Measurements from ENCODE around the gene CEBPZ.

The CEBPZ gene

DNA sequence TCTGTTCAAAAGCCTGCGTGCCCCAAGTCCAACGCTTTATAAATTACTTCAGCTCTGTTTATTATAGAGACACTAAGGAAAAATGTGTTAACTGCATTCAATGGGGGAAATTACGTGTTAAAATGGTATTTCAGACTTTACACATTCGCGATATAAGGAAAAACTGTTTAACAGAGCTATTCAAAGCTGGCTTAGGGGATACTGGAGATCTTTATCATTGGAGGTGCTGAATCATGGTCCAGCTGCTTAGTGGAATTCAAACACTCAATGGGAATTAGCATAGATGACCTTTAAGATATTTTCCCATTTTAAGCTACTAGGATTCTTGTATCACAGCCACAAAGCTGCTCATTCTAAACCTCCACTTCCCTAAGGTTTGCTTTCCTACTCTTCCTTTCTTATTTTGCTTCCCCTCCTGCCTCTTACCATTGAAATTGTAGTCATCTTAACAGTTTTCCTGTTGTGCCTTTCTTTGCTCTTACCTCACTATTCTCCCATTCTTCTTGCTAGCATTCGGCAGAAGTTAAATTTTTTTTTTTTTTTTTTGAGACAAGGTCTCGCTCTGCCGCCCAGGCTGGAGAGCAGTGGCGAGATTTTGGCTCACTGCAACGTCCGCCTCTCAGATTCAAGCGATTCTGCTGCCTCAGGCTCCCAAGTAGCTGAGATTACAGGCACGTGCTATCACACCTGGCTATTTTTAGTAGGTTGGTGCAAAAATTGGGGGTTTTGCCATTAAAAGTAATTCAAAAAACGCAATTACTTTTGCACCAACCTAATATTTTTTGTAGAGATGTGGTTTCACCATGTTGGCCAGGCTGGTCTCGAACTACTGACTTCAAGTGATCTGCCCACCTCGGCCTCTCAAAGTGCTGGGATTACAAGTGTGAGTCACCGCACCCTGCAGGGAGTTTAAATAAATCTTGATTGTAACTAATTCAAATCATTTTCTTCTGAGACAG lies 49.4 kb downstream of the CEBPZ start:
- intact Hi-C loops (cut with micrococcal nuclease), result no loop called here
- Mint-ChIP-seq H3K9me3 (no peaks in the 10 kb centered on the region), H3K27me3 (peaks cover 16% of the 10 kb centered on the region), H3K27ac (peak overlapping the region; percentile 31), H3K4me1 (ENCODE audit: low read depth) (peaks cover 12% of the 10 kb centered on the region), H3K4me3 (no peak overlapping the region), H3K36me3 (ENCODE audit: low read depth) (no peaks in the 10 kb centered on the region)

GRCh38 chr2:37180640-37181039 lies 50.8 kb downstream of the CEBPZ start:
- intact Hi-C loops (cut with micrococcal nuclease), result no loop called here
- Mint-ChIP-seq H3K4me3 (no peak overlapping the region), H3K4me1 (ENCODE audit: low read depth) (peaks cover 12% of the 10 kb centered on the region), H3K9me3 (no peaks in the 10 kb centered on the region), H3K27ac (peak overlapping the region; percentile 74), H3K36me3 (ENCODE audit: low read depth) (no peaks in the 10 kb centered on the region), H3K27me3 (peaks cover 12% of the 10 kb centered on the region)

DNA sequence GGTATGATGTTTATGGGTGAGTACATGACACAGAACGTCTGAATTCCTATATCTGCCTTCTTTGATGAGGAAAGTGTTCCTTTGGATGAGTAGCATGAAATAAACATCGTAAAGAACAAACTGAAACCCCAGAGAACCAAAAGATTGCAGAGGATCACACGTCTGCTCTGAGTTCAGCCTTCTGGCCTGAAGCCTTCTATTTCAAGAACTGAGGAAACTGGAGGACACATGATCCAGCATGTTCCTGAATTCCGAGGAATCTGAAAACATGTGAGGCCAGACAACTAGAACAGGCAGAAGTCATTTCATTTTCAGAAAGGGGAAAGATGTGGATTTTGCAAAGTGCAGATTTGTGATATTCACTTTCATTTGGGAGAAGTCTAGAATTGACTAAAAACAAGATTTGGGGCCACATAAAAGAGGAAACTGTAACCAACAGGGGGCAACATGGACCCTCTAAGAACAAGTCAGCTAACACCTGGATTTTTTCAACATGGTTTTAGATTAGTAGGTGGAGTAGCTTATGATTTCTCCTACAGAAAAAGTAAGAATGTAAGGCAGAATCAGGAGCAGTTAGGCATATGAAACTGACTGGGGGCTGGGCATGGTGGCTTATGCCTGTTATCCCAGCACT lies 51.3 kb downstream of the CEBPZ start:
- no peaks in the 10 kb centered on the region for H3K36me3 Mint-ChIP-seq (ENCODE audit: low read depth)
- H3K27ac Mint-ChIP-seq, result peak overlapping the region; percentile 74
- peaks cover 12% of the 10 kb centered on the region for H3K27me3 Mint-ChIP-seq
- peaks cover 12% of the 10 kb centered on the region for H3K4me1 Mint-ChIP-seq (ENCODE audit: low read depth)
- no peaks in the 10 kb centered on the region for H3K9me3 Mint-ChIP-seq
- intact Hi-C loops (cut with micrococcal nuclease), result no loop called here
- peak overlapping the region; percentile 2 for H3K4me3 Mint-ChIP-seq

DNA sequence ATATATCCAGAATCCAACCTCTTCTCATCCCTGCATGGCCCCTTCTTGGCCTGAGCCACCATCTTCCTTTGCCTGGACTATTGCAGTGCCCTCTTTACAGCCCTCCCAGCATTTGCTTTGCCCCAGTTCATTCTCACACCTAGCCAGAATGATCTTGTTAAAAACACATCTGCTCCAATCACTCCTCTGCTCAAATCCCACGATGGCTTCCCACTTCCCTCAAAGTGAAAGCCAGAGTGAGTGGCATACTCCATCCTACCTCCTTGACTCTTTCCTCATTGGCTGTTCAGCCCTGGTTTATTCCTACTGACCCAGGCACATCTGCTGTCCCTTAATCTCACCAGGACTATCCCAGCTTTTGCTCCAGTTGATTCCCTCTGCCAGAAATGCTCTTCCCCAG lies 57.7 kb downstream of the CEBPZ start:
- Mint-ChIP-seq H3K27me3 (no peaks in the 10 kb centered on the region), H3K9me3 (no peaks in the 10 kb centered on the region), H3K4me3 (no peak overlapping the region), H3K4me1 (ENCODE audit: low read depth) (no peaks in the 10 kb centered on the region), H3K36me3 (ENCODE audit: low read depth) (no peaks in the 10 kb centered on the region), H3K27ac (no peak overlapping the region)
- intact Hi-C loops (cut with micrococcal nuclease), result no loop called here

GRCh38 chr2:37171624-37171950 lies 59.8 kb downstream of the CEBPZ start:
- Mint-ChIP-seq H3K9me3 (peaks cover under 1% of the 10 kb centered on the region), H3K27me3 (no peaks in the 10 kb centered on the region), H3K36me3 (ENCODE audit: low read depth) (no peaks in the 10 kb centered on the region), H3K27ac (no peak overlapping the region), H3K4me3 (no peak overlapping the region), H3K4me1 (ENCODE audit: low read depth) (peaks cover 4% of the 10 kb centered on the region)
- intact Hi-C loops (cut with micrococcal nuclease), result no loop called here

DNA sequence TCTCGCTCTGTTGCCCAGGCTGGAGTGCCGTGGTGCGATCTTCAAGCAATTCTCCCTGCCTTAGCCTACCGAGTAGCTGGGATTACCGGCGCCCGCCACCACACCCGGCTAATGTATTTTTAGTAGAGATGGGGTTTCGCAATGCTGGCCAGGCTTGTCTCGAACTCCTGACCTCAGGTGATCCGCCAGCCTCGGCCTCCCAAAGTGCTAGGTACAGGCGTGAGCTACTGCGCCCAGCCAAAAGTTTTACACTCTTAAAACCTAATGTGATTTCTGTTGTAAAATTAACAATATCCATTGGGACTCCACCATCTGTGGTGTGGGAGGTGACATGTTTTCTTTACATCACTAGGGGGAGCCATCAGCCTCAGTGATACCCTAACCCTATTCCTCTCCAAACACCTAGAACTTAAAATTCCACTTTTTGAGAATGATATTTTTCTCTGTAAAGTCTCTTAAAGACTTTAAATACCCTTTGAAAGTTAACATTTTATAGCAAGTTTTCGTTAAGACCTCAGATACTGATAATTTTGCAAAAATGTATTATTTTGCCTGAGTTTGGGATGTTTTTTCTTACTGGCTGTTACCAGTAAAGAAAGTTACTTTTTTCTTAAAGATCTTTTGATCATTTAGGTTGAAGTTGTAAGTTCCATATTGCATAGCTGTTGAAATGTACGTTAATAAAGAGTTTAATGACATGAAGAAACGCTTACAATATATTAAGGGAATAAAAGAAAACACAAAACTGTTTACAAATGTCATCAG lies 63.0 kb downstream of the CEBPZ start:
- Mint-ChIP-seq H3K4me3 (no peak overlapping the region), H3K4me1 (ENCODE audit: low read depth) (peaks cover 4% of the 10 kb centered on the region), H3K27me3 (no peaks in the 10 kb centered on the region), H3K9me3 (peaks cover 24% of the 10 kb centered on the region), H3K36me3 (ENCODE audit: low read depth) (peaks cover 7% of the 10 kb centered on the region), H3K27ac (no peak overlapping the region)
- intact Hi-C loops (cut with micrococcal nuclease), result loop anchor here (2.0 kb wide), 1 partner anchor 62 kb away; the partner anchor contains the start of genes CEBPZ and NDUFAF7

- Mint-ChIP-seq H3K4me1 (ENCODE audit: low read depth) (peaks cover 4% of the 10 kb centered on the region), H3K9me3 (peaks cover 24% of the 10 kb centered on the region), H3K36me3 (ENCODE audit: low read depth) (peaks cover 7% of the 10 kb centered on the region), H3K27ac (no peak overlapping the region), H3K27me3 (no peaks in the 10 kb centered on the region), H3K4me3 (no peak overlapping the region)
- intact Hi-C loops (cut with micrococcal nuclease), result loop anchor here (2.0 kb wide), 1 partner anchor 63 kb away; the partner anchor contains the start of genes CEBPZ and NDUFAF7
These were observed 63.7 kb downstream of the CEBPZ start for GRCh38 chr2:37167636-37168180.

- intact Hi-C loops (cut with micrococcal nuclease), result no loop called here
- H3K4me1 Mint-ChIP-seq (ENCODE audit: low read depth), result peaks cover 4% of the 10 kb centered on the region
These were observed 66.6 kb downstream of the CEBPZ start for GRCh38 chr2:37164757-37165156.

DNA sequence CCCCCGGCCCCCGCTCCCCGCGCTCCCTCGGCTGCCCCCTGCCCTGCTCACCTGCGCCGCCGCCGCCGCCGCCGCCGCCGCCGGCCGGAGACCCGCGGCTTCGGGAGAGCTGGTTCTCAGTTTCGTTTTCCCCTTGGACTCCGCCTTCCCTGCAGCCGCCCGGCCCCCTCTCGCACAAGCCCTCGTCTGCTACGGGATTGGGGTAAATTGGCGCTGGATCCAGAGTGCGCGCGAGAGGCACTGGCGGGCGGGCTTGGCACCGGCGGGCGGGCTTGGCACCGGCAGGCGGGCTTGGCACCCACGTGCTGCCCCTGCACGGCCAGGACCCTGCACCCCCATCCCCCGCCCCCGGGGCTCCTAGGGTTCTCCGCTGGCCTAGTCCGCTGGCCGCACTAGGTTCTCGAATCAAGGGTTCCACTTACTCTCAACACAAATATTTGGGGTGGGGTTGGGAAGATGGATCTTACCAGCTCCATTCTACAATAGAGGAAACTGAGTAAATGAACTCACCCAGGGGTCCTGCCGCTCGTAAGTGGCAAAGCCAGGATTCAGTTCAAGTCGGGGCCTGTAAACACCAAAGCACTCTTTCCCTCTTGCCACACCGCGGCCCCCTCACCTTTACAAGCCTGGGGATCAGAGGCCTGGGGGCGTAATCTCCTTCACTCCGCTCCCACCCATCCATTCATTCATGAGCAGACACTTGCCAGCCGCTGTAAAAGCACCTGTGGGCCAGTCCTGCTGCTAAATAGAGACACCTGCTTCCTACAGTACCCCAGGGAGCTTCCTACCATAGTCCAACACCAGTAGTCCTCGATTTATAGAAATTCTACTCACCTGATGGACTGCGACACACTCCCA lies 74.3 kb downstream of the CEBPZ start, which contains the start of gene EIF2AK2:
TSS of gene EIF2AK2 (minus strand) at position 124 of the 858 bp plus-strand sequence. CDS start 9,174 bp downstream, outside the sequence.
- H3K4me1 Mint-ChIP-seq (ENCODE audit: low read depth), result peaks cover 44% of the 10 kb centered on the region
- intact Hi-C loops (cut with micrococcal nuclease), result no loop called here
- no peaks in the 10 kb centered on the region for H3K9me3 Mint-ChIP-seq
- H3K27me3 Mint-ChIP-seq, result no peaks in the 10 kb centered on the region
- peak within 1 kb of the TSS; percentile 89 for H3K4me3 Mint-ChIP-seq
- H3K27ac Mint-ChIP-seq, result peak within 1 kb of the TSS; percentile 88
- peaks cover 31% of the 10 kb centered on the region for H3K36me3 Mint-ChIP-seq (ENCODE audit: low read depth)

More at GRCh38 chr2:37164757-37165156, 66.6 kb downstream of the CEBPZ start:
- Mint-ChIP-seq H3K27me3 (no peaks in the 10 kb centered on the region), H3K27ac (no peak overlapping the region), H3K9me3 (peaks cover 24% of the 10 kb centered on the region), H3K36me3 (ENCODE audit: low read depth) (peaks cover 7% of the 10 kb centered on the region), H3K4me3 (no peak overlapping the region)

DNA sequence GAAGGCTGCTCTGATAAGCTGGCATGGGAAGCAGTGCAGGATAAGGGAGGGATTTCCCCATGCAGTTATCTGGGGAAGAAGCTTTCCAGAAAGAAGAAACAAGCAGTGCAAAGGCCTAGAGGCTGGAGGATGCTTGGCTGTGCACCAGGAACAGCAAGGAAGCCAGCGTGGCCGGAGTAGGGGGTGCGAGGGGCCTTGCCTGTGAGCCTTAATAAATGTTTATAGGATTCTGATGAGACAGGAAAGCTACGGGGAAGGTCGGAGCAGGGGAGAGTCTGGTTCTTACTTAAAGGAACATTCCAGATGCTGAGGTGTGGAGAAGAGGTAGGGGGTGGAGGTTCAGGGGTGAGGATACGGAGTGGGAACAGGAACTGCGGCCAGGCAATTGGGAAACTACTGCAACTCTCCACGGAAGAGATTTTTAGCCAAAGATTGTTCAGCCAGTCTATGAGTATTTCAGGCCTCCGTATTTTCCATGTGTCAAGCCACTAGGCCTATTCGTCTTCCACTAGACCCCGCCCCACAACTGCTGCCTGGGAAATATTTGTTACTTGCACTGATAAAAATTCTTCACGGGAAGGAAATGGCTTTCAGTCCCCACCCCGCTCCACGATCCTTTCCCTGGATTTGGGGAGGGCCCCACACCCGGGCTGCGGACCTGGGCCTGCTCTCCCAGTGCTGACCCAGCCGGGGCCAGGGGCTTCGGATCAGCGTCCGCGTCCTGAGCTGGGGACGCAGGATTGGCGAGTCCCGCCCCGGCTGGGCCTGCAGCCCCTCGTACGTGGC lies 75.1 kb downstream of the CEBPZ start:
- peaks cover 39% of the 10 kb centered on the region for H3K36me3 Mint-ChIP-seq (ENCODE audit: low read depth)
- peaks cover 44% of the 10 kb centered on the region for H3K4me1 Mint-ChIP-seq (ENCODE audit: low read depth)
- intact Hi-C loops (cut with micrococcal nuclease), result no loop called here
- no peaks in the 10 kb centered on the region for H3K9me3 Mint-ChIP-seq
- H3K4me3 Mint-ChIP-seq, result peak overlapping the region; percentile 89
- peak overlapping the region; percentile 88 for H3K27ac Mint-ChIP-seq
- no peaks in the 10 kb centered on the region for H3K27me3 Mint-ChIP-seq

DNA sequence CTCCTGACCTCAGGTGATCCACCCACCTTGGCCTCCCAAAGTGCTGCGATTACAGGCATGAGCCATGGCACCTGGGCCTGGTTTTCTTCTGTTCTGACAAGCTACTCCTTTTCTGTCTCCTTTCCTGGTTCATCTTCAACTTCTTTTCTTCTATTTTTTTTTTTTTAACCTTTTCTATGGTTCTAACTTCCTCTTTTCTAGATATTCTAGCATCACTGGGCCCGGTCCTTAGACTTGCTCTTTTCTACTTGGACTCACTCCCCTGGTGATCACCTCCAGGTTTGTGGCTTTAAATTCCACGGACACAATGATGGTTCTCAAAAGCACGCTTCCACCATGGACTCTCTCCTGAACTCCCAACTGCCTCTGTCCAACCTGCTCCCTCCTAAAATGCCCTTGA lies 76.6 kb downstream of the CEBPZ start:
- peaks cover 46% of the 10 kb centered on the region for H3K4me1 Mint-ChIP-seq (ENCODE audit: low read depth)
- intact Hi-C loops (cut with micrococcal nuclease), result no loop called here
- peak overlapping the region; percentile 6 for H3K27ac Mint-ChIP-seq
- no peaks in the 10 kb centered on the region for H3K27me3 Mint-ChIP-seq
- H3K9me3 Mint-ChIP-seq, result no peaks in the 10 kb centered on the region
- H3K36me3 Mint-ChIP-seq (ENCODE audit: low read depth), result peaks cover 39% of the 10 kb centered on the region
- H3K4me3 Mint-ChIP-seq, result no peak overlapping the region

DNA sequence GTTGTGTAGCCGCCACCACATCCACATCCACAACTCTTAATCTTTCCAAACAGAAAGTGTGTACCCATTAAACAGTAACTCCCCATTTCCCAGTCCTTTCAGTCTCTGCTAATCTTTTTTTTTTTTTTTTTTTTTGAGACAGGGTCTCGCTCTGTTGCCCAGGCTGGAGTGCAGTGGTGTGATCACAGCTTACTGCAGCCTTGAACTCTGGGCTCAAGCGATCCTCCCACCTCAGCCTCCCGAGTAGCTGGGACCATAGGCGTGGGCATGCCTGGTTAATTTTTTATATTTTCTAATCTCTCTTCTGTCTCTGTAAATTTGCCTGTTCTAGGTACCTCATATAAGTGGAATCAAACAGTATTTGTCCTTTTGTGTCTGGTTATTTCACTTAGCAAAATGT lies 78.2 kb downstream of the CEBPZ start:
- intact Hi-C loops (cut with micrococcal nuclease), result no loop called here

More for the DNA sequence above, 78.2 kb downstream of the CEBPZ start:
- H3K4me1 Mint-ChIP-seq (ENCODE audit: low read depth), result peaks cover 49% of the 10 kb centered on the region
- H3K9me3 Mint-ChIP-seq, result no peaks in the 10 kb centered on the region
- H3K27me3 Mint-ChIP-seq, result no peaks in the 10 kb centered on the region
- no peak overlapping the region for H3K27ac Mint-ChIP-seq
- H3K4me3 Mint-ChIP-seq, result no peak overlapping the region
- peaks cover 49% of the 10 kb centered on the region for H3K36me3 Mint-ChIP-seq (ENCODE audit: low read depth)

Data from dendritic cell treated with granulocyte-macrophage colony-stimulating factor and Interleukin-4, amounts not matched to agents 40 ng/mL and 50 ng/mL, for 4 days (primary cell).